GM15510 (cell line): Measurements from ENCODE around the gene PIM3.

Source experiments
- POLR2A ChIP-seq: IDR thresholded peaks from 3 replicates; pipeline ENCODE4 v1.6.1; 2011; ENCODE audit warnings: borderline replicate concordance; ENCODE audit not compliant: insufficient read length; ENCODE audit errors: extremely low read depth

Gene PIM3

DNA sequence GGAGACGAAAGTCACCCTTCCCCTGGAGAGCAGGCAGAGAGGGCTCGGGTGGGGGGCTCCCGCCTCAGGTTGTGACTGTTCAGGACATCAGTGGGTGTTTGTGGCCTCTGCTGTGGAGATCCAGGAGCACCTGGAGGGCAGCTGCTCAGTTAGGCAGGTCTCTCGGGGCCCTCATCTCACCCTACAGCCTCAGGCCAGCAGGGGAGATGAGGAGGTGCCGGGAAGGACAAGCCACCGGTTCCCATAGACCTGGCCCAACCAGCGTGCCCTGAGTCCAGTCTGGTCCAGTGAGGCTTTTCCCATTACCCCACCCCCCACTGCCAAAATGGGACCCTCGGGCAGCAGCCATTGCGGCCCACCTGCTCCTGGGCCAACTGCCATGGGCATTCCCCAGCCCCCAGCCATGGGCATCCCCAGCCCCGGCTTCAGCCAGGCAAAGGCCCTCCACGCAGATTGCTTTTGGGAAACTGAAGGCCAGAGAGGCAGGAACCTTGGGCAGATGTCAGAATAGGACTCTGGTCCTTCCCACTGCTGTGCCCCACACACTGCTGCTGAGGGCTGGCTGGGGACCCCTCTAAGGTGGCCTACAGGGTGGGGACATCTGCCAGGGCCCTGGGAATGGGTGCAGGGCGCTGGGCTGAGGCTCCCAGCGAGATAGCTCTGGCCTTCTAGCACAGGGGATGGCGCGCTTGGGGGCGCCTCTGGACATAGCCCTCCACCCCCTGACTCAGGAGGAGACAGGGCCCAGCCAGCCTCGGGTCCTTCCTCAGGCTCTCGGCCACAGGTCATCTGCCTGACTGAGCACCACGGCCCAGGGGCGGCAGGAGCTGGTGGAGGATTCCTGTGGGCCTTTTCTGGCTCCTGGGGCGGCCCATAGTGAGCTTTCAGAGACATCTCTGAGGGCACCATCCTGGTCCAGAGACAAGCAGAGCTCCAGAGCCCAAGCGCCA, 4.8 kb downstream of the PIM3 start:
- no peak for TF ChIP-seq POLR2A

- TF ChIP-seq POLR2A, result no peak
Observed at GRCh38 chr22:49966041-49966773, 5.6 kb downstream of the PIM3 start.

DNA sequence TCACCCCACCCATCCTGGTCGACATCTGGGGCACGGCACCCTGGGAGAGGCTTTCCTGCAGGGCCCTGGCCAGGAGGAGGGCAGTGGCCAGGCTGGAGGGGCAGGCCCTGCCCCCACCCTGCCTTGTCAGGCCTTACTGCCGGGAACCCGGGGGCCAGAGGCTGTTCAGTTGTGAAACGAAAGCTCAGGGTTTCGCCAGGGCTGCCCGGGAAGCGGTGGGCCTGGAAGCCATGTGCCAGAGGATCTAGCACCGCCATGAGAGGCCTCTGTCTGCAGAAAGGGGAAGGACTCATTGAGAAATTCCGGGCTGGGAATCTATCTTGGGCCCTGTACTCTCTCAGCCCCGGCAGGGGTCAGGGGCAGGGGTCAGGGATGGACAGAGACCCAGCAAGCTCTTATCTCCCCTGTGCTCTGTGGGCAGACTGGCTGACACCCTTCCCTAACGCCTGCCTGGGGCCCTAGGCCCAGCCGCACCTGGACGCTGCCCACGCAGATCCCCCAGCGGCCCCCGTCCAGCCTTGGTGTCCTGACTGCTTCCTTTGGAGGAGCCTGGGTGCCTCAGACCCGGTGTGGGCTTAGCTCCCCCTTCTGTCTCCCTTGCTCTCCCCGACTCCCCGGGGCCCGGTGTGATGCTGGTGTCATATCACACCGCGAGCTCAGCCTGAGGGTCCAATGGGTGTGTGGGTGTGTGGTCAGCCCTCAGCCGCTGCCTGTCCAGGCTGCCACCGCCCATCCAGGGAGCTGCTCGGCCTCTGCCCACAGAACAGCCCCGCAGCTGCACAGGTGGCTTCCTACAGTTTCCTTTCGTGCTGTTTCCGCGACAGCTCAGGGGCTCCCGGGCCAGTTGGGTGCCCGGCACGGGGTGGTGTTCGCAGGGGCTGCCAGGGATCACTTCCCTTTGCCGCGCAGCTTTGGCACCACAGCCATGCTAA, 6.5 kb downstream of the PIM3 start:
- TF ChIP-seq POLR2A, result no peak

DNA sequence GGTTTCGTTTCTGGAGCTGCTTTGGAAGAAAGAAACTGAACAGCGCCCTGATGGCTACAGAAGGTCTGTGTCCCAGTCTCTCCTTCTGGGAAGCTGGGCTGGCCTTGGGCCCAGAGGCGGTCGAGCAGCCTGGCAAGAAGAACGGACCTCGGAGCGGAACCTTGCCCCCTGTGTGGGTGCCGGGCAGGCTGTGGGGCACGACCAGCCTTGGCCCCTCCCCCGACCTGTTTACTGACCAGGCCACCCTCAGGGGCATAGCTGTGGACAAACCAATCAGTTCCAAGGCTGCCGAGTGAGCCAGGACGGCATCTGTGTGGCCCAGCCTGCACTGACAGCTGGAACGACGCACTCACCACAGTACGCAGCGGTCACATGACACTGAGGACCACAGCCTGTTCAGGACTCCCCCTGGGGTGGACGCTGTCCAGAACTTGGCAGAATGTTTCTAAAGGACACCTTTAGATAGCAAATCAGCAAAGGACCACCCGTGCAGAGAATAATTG, 7.2 kb downstream of the PIM3 start:
- TF ChIP-seq POLR2A, result no peak

DNA sequence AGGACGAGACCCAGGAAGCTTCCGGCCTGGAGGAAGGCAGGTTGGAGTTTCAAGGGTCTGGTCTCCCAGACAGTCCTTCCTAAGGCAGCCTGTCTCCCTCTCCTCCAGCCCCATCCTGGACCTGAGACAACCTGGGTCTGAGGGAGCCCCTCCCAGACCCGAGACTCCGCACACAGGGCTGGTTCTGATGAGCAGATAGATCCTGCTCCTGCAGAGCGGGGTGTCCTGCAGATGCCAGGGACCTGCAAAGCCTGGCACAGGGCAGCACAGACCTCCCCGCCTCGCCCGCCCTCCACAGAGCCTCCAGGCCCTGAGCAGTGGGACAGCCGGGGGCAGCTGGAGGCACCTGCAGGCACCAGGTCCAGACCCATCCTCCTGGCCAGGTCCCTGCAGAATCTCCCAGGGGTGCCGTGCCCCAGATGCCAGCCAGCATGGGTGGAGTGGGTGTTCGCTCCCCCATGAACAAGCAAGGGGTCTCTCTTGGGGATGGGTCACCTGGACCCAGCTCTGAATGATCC, 7.8 kb downstream of the PIM3 start:
- TF ChIP-seq POLR2A, result no peak

DNA sequence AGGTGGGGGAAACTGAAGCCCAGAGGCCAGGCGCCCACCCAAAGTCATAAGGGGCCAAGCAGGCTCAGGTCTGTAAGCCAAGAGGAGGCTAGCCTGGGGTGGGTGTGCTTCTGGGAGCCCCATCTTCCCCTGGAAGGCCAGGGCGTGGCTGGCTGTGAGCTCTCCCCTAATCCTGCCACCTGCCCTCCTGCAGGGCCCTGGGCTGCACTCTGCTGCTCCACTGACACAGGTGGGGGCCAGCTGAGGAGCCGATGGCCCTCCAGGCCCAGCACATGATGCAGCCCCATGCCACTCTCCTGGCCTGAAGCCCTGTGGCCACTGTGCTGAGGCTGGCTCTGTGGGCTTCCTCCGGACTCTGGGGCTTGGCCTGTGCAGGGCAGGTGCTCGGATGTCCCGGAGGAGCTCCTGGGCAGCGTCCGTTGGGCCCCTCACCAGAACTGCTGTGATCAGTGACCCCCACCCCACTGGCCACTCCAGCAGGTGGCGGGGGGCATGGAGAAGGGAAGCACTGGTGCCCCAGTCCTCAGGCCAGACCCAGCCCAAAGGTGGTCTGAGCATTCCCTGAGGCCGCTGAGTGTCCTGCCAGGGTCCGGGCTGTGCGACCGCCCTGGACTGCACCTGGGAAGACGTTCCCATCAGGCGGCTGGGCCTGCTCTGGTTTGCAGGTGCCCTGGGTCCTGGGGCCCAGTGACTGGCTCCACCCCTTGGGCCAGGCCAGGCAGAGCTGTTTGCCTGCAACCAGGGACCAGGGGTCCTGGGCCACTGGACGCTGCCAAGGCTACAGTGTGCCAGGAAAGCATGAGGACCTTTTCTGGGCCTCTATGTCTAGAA, 8.5 kb downstream of the PIM3 start:
- no peak for TF ChIP-seq POLR2A

DNA sequence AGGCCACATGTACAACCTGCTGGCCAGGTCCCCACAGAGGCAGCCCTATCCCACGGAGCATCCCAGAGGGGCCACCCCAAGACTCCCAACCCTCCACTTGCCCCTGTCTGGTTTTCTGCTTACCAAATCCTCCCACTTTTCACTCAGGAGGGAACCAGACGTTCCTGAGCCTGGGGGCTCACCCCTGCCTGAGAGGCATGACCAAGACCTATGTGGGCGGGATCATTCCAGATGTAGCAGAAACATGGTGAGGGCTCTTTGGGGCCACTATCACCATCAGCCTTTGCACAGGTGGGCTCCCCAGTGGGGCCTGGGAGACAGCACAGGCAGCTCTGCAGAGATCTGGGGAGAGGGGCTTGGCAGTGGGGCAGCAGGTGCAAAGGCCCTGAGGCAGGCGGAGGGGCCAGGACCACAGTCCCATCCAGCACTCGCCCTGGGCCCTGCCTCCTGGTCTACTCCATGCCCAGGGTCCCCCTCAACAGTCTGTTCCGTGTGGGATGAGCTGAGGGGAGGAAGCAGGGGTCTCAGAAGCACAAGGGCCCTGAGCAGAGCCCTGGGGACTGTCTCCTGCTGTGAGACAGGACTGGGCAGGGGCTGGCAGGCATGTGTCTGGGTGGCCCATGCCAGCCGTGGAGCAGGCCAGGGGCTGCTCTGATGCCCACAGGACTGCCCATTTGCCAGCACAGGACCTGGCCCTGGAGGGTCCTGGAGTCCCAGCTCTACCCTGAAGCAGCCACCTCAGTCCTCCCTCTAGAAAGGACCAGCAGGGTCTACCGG, 9.4 kb downstream of the PIM3 start:
- TF ChIP-seq POLR2A, result no peak

DNA sequence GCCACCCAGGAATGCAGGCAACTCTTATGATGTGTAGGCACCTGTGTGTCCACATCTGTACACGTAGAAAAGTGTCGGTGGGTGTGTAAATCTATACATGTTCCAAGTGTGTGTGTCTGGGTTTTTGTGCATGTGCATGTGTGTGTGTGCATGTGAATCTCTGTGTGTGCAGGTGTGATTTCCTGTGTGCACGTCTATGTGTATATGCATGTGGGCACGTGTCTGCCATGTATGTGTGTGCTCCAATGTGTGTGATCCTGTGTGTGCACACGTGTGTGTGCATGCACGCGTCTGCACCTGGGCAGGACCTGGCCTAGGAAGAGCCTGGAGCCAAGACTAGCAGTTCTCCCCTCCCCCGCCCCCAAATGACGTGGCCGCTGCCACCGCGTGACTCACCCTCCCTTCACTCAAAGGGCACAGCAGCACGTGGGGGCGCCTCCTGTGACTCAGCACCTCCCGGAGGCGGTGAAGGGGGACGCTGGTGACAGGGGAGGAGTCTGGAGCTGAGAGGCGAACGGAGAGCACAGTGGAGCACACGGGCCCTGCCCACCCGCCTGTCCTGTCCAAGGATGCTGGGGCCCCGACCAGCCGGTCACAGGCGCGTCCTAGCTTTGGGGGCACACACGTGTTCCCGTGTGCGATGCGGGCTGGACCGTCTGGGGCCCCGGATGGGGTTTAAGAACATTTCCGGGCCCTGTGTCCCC, 10.1 kb downstream of the PIM3 start:
- TF ChIP-seq POLR2A, result peak; percentile 81

DNA sequence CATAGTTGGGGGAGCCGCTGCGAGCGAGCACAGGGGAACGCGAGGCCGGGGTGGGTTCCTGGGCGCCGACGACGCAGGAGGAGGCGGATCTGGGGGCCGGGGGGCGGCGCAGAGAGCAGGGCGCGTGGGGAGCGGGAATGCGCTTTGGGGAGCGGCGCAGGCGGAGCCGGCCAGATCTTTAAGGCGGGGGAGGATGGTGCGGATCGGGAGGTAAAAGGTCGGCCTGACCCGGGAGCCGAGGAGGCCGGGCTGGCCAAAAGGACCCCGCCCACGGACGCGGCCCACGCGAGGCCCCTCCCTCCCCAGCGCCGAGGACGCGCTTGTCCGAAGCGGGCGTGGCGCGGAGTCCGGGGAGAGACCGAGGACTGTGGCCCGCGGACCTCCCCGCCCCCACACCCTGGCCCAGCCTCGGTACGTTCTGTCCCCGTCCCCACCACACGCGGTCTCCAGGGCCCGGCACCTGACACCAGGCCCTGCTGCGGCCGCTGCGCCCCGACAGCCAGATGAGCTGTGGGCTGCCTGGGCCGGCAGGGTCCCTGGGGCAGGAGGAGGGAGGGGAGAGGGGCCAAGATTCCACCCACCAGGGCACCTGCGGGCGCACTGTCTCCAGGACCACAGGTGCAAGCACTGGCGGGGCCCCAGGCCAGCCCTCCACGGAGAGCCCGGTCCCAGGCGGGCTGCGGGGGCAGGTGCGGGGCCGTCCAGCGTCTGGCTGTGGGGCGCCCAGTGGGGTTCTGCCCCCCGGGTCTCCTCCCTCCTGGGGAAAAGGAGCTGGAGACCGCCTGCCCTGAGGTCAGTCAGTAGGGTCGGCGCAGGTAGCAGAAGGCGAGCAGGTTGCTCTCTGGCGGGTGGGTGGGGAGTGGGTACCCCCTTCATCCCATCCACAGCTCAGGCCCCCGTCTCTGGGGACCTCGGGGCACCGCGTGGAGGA, 10.9 kb downstream of the PIM3 start:
- peak; percentile 50 for TF ChIP-seq POLR2A

DNA sequence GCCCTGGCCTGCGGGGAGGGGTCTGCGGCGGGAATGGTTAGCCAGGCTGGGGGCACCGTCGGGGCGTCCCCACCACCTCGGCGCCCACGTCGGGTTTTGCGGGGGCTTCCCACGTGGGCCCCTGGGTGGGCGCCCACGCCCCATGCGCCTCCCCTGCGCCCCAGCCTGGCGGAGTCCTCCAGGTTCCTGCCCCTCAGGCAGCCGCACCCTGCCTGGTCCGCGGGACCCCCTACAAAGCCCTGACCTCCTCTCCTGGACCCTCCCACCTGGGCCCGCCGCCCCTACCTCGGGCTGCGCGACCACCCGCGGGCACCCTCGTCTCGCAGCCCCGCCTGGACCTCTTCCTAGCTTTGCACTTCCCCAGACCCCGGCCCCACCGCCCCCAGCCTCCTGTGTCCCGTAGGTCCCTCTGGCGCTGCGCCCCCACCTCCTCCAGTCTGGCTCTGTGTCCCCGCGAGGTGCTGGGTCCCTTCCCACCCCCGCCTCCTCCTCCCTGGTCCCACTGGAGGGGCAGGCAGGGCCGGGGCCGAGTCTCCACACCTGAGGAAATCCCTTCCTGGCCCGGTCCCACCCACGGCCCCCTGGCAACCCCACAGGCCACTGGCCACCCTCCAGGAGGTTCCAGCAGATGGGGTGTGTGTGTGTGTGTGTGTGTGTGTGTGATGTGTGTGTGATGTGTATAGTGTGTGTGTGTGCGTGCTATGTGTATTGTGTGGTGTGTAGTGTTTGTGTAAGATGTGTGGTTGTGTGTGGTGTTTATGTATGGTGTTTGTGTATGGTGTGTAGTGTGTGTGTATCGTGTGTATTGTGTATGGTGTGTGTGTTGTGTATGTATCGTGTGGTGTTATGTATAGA, 11.8 kb downstream of the PIM3 start:
- TF ChIP-seq POLR2A, result peak; percentile 1
